ENCODE data around the gene GSTA4.

- TF ChIP-seq EZH2 (IDR thresholded peaks at IDR 0.05; ENCODE audit: insufficient read depth, poor library complexity, severe bottlenecking) (no peak), EZH2phosphoT487 (IDR thresholded peaks at IDR 0.05; ENCODE audit: insufficient read depth, low read depth) (no peak)
Measured at GRCh38 chr6:52994031-52994838, 849 bp downstream of the GSTA4 start.

All from GM23248 (cell line).